A549 treated with dexamethasone at 1 μM for 4 hours (cell line): ENCODE data around the gene FKBP7. TPM values are rescaled to one million over a fixed set of nuclear protein-coding genes. Genes with fewer than 3 reads are reported as not detected.

ENCODE experiments used
- total RNA-seq: library from RNA; stranded (reverse); fragments of 200-300 nt; extraction: Qiagen RNA extraction; gene quantifications from 5 replicates; pipeline ENCODE4 v1.2.3, GENCODE V29; 2022

The FKBP7 gene
- total RNA-seq, result 9.9 to 14.7 TPM (median 10.5 TPM) in 5 replicates

DNA sequence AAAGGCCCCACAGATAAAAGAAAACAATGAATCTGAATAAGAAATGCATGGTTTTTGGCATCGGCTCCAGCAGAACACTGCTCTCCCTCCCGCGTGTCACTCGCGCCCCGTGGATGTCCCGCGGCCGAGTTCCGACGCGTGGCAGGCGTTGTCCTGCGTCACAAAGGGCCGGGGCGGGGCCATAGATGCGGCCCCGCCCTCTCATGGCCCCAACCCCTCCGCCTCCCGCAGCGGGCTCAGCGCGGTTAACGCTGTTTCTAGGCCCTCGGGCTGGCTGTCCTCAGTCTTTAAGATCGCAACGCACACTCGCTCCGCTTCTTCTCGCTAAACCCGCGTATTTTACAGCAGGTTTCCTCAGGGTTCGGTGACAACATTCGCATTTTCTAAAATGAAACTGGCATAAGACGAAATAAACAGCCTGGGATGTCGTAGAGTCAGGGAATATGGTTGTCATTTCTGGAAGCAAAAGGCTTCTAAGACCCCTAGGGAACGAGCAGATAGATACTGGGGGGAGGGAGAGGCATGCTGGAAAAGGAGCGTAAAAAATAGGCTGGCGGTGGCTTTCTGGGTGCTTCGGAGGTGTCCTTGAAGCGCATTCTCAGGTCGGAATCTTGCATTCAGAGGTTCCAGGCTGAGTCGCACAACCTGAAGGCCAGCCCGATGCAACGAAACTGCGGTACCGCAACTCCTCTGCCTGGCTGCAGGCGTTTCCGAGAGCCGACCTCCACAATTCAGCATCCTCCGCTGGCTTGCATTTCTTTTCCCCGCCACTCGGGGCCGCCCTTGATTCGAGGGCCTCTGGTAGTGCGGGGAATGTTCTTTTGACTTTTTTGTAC lies at the start of gene FKBP7:
Gene FKBP7 (minus strand): TSS at position 162 of the 836 bp plus-strand sequence. CDS start 101 bp downstream, at position 61.

DNA sequence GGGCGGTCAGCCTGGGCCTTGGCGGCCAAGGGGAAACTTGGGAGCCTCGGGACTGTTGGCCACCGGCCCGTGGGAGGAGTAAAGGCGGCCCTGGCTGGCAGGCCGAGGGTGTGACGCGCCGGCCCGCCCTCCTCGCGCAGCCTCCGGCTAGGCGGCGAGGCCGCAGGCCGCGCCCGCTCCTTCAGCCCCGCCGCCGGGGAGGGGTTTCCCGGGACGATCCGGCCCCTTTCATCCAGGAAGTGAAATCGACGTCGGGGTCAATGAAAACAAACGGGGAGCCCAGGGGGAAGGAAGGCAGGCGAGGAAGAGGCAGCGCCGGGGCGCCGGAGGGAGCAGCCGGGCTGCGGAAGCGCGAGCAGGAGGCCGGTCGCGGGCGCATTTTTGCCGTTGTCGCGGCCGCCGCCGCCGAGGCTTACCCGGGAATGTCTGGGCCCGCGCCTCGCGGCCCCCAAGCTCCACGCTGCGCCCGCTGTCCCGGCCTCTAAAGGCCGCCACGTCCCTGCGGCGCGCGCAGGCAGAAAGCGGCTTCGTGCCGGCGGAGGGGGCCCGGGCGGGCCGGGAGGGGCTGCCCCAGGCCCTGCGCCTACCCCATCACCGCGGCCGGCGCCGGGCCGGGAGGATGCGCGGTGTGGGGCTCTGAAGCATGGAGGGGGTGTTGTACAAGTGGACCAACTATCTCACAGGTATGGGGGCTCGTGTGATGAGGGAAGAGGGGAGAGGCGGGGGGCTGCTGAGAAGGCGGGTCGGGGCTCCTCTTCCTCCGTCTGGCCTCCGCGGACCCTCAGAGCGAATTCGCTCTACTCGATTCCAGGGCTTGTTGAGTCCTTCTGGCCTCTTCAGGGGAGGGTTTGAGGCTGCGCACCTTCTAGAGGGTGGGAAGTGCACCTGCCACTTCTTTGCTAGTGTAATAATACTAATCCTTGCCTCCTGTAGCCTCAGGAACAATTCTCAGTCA lies 2.1 kb upstream of the FKBP7 start, which contains the start of gene PLEKHA3:
Gene PLEKHA3 (plus strand): TSS at position 231 of the 955 bp plus-strand sequence. CDS start 413 bp downstream, at position 644.

GRCh38 chr2:178450774-178451525 lies 27.4 kb downstream of the FKBP7 start, which contains the start of the genes PJVK and PRKRA:
Gene PJVK, plus strand, starts transcription at chr2:178451378. Its CDS starts 2,032 bp downstream, at chr2:178453410.
Gene PRKRA, minus strand, starts transcription at chr2:178451175. Its CDS starts 145 bp downstream, at chr2:178451030.

Other genes with a start within 250 kb of the FKBP7 start
- 27.2 to 34.0 TPM (median 29.9 TPM) in 5 replicates for gene PRKRA, start 27.4 kb downstream of the FKBP7 start, total RNA-seq
- 1.1 to 1.9 TPM (median 1.6 TPM) in 5 replicates for gene PJVK, start 27.2 kb downstream of the FKBP7 start, total RNA-seq
- 7.1 to 17.4 TPM (median 15.5 TPM) in 5 replicates for gene PLEKHA3, start 1.9 kb upstream of the FKBP7 start, total RNA-seq